ENCODE results near the gene TMEM255B.

DNA sequence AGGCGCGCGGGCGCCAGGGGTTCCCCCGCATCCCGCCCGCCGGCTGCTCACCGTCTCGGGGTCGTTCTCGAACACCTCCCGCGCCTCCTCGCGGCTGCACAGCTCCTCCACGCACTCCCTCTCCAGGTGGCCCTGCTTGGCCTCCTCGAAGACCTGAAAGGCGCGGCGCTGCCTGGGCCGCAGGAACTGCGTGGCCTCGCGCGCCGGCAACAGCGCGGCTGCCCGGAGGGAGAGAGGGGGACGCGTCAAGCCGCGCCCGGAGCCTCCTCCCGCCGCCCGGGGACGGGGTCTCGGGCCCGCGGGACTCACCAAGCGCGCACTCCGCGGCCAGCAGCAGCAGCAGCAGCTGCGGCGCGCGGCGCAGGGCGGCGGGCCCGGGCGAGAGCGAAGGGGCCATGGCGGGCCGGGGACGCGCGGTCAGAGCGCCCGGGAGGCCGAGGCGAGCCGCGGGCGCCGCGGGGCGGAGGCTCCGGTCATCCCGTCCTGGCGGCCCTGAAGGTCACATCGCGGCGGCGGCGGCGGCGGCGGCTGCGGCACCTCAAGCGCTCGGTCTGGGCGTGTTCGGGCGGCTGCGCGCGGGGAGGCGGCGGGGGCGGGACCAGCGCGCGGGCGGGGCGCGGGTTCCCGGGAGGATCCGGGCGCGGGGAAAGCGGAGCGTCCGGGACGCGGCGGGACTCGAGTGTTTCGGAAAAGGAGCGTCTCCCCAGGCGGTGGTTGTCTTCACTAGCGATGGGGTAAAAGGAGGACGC is 104.7 kb downstream of the TMEM255B start, which contains the start of gene GAS6:
- TF ChIP-seq, protein P1, sequence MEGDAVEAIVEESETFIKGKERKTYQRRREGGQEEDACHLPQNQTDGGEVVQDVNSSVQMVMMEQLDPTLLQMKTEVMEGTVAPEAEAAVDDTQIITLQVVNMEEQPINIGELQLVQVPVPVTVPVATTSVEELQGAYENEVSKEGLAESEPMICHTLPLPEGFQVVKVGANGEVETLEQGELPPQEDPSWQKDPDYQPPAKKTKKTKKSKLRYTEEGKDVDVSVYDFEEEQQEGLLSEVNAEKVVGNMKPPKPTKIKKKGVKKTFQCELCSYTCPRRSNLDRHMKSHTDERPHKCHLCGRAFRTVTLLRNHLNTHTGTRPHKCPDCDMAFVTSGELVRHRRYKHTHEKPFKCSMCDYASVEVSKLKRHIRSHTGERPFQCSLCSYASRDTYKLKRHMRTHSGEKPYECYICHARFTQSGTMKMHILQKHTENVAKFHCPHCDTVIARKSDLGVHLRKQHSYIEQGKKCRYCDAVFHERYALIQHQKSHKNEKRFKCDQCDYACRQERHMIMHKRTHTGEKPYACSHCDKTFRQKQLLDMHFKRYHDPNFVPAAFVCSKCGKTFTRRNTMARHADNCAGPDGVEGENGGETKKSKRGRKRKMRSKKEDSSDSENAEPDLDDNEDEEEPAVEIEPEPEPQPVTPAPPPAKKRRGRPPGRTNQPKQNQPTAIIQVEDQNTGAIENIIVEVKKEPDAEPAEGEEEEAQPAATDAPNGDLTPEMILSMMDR (IDR thresholded peaks at IDR 0.05; ENCODE audit: insufficient read depth, low read depth, low read length), result no peak
- no peak for TF ChIP-seq EZH2 (IDR thresholded peaks at IDR 0.05; ENCODE audit: insufficient read depth, low read length)
